RCC 7860 (cell line): ENCODE results near the gene BFAR.
"Not testable (repeated sequence)": the region's sequence is repeated elsewhere in the genome, so short reads cannot be mapped to it uniquely, and the experiment has no call there.

Experiments
- DNase-seq: peaks from one replicate; pipeline ENCODE4 v3.0.0-alpha.2; 2015; ENCODE audit warnings: low spot score
- FAIRE-seq: peaks from 2 replicates; lab custom pipeline; 2012; peaks lifted over from hg19 to GRCh38; lab: Jason Lieb, UNC

Gene BFAR

GRCh38 chr16:14685870-14686793, 53.4 kb downstream of the BFAR start:
- not testable (repeated sequence) for FAIRE-seq, DNase-seq

- FAIRE-seq, DNase-seq: not testable (repeated sequence)
These were observed 61.4 kb downstream of the BFAR start, which contains the start of gene PLA2G10 for GRCh38 chr16:14694129-14694528. Gene PLA2G10, minus strand, starts transcription at chr16:14694308. Its CDS starts 79 bp downstream, at chr16:14694229.

GRCh38 chr16:14701859-14702258, 69.1 kb downstream of the BFAR start:
- not testable (repeated sequence) for FAIRE-seq, DNase-seq

GRCh38 chr16:14702672-14703071, 69.9 kb downstream of the BFAR start:
- FAIRE-seq, DNase-seq: not testable (repeated sequence)

- not testable (repeated sequence) for FAIRE-seq, DNase-seq
These were observed 70.6 kb downstream of the BFAR start, which contains the start of gene NPIPA3 for GRCh38 chr16:14703156-14704011. Gene NPIPA3, plus strand, starts transcription at chr16:14703411. Its CDS starts 5,533 bp downstream, at chr16:14708944.
